ENCODE data around the gene B9D1. TPM values are rescaled to one million over a fixed set of nuclear protein-coding genes. Genes with fewer than 3 reads are reported as not detected.

B9D1 gene
- total and polyA plus RNA-seq, 8 donors: 6.6 to 39.6 (median 12.5) TPM

DNA sequence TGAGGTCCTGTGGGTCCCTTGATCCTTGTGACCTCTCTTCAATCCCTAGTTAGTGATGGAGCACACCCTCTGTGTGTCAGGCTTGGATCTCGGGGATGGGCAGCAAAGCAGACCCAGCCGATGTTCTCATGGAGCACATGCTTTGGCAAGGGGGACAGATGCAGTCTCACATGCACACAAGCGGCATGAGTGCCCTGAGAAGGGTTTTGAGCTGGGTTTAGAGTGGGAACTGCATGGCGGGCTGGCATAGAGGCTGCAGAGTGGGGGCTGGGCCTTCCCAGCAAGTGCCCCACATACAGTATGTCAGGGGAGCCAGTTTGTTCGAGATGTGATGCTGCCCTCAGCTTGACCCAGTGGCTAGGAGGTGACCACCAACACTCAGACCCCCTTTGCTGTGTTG is 41.6 kb downstream of the B9D1 start:
- no peak overlapping the region for H3K4me3 ChIP-seq
- H3K4me1 ChIP-seq: no peaks in the 10 kb centered on the region
- intact Hi-C loops (cut with DNase I): no loop called here
- peak in 1 of 6 donors; percentile 13 for DNase-seq
- WGBS, 2 donors: 92 to 97% methylated on average over 5 of the region's 5 CpGs
- TF ChIP-seq, protein P1, sequence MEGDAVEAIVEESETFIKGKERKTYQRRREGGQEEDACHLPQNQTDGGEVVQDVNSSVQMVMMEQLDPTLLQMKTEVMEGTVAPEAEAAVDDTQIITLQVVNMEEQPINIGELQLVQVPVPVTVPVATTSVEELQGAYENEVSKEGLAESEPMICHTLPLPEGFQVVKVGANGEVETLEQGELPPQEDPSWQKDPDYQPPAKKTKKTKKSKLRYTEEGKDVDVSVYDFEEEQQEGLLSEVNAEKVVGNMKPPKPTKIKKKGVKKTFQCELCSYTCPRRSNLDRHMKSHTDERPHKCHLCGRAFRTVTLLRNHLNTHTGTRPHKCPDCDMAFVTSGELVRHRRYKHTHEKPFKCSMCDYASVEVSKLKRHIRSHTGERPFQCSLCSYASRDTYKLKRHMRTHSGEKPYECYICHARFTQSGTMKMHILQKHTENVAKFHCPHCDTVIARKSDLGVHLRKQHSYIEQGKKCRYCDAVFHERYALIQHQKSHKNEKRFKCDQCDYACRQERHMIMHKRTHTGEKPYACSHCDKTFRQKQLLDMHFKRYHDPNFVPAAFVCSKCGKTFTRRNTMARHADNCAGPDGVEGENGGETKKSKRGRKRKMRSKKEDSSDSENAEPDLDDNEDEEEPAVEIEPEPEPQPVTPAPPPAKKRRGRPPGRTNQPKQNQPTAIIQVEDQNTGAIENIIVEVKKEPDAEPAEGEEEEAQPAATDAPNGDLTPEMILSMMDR (IDR thresholded peaks at IDR 0.05): no peak
- no peak for FAIRE-seq
- no peaks in the 10 kb centered on the region for H3K9me3 ChIP-seq
- H3K27me3 ChIP-seq: no peaks in the 10 kb centered on the region
- H3K36me3 ChIP-seq: peaks cover 0 to 4% (median 0%) of the 10 kb centered on the region in 3 donors
- H3K27ac ChIP-seq: no peak overlapping the region
- no peak for ATAC-seq

DNA sequence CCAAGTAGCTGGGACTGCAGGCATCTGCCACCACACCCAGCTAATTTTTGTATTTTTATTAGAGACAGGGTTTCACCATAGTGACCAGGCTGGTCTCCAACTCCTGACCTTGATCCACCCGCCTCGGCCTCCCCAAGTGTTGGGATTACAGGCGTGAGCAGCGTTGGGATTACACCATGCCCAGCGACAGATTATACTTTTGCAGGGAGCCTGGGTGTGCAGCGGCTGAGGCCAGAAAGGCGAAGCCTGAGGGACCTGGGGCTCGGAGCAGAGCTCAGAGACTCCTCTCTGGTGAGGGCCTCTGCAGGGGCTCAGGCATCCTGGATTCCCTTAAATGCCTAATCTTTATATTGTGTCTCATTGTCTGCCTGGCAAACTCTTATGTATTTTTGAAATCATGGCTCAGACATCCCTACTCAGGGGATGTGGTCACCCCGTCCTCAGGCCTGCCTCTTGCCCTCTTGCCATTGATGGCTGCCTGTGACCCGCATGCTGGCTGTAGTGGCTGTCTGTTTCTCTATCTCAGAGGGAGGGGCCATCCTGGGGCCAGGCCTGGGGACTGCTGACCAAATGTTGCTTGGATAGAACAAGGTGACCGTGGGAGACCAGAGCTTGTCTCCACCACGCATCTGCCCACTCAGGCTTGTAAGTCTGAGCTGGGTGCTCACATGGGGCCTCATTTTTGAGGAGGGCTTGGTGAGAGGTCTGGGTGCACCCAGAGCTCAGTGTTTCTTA is 42.6 kb downstream of the B9D1 start:
- Histone ChIP-seq H3K27me3 (no peaks in the 10 kb centered on the region), H3K4me1 (no peaks in the 10 kb centered on the region), H3K27ac (no peak overlapping the region), H3K9me3 (no peaks in the 10 kb centered on the region), H3K36me3 (peaks cover 0 to 4% (median 0%) of the 10 kb centered on the region in 3 donors), H3K4me3 (no peak overlapping the region)
- WGBS, 2 donors: 91 to 92% methylated on average over 12 of the region's 12 CpGs
- TF ChIP-seq, protein P1 (IDR thresholded peaks at IDR 0.05): no peak
- ATAC-seq (no peak), DNase-seq (peak in 1 of 6 donors; percentile 45), FAIRE-seq (no peak)
- intact Hi-C loops (cut with DNase I): no loop called here

DNA sequence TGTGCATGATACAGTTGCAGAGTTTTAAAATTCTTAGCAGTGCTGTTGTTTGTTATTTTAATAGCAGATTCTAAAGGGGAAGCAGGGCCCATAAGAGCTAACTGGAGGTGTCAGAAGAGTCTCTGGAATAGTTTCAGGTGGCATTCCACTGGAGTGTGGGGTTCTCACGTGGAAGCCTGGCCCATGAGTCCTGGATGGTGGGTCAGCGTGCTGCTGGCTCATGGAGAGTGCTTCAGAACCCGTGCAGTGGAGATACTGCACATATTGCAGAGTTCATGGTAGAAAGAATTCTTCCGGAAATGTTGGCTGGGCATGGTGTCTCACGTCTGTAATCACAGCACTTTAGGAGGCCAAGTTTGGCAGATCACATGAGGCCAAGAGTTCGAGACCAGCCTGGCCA is 43.9 kb downstream of the B9D1 start:
- FAIRE-seq: no peak
- intact Hi-C loops (cut with DNase I): no loop called here
- WGBS, 2 donors: 86 to 87% methylated on average over 6 of the region's 6 CpGs
- no peak for ATAC-seq
- TF ChIP-seq, protein P1 (IDR thresholded peaks at IDR 0.05): no peak
- peaks cover 0 to 5% (median 0%) of the 10 kb centered on the region in 3 donors for H3K36me3 ChIP-seq
- no peaks in the 10 kb centered on the region for H3K9me3 ChIP-seq
- no peaks in the 10 kb centered on the region for H3K4me1 ChIP-seq
- no peak overlapping the region for H3K27ac ChIP-seq
- no peak for DNase-seq
- no peaks in the 10 kb centered on the region for H3K27me3 ChIP-seq
- no peak overlapping the region for H3K4me3 ChIP-seq

DNA sequence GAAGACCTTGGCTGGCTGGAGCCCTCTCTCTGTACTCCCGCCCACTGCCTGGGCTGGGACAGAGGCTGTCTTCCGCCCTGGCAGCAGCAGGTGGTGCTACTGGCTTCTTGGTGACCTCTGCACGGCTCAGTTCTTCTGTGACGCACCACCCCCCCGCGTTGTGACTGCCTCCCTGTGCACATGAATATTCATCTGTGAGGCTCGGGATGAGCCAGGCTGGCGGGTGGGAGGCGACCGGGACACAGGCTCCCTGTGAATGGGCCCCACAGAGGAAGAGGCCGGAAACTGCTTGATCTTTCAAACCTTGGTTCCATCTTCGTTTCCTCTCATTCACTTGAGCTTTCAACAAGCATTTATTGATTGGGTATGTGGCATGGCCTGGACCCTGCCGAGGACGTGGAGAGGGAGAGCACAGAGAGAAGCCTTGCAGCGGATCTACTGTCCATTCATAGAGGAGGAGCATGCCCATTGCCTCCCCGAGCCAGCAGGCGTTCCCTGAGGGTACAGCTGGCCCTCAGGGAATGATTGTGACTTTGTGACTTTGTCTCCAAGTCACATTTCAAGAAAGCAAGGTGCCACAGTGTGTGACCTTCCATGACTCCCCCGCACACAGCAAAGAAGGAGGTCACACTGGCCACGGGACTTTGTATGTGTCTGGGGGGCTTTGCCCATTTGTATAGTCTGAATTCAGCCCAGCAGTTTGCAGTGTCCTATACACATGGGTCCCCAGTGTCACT is 45.0 kb downstream of the B9D1 start:
- intact Hi-C loops (cut with DNase I): no loop called here
- 65 to 69% methylated on average over 19 of the region's 19 CpGs for WGBS, 2 donors
- TF ChIP-seq, protein P1 (IDR thresholded peaks at IDR 0.05): no peak
- H3K27me3 ChIP-seq: no peaks in the 10 kb centered on the region
- H3K4me3 ChIP-seq: no peak overlapping the region
- no peaks in the 10 kb centered on the region for H3K4me1 ChIP-seq
- H3K9me3 ChIP-seq: no peaks in the 10 kb centered on the region
- H3K27ac ChIP-seq: no peak overlapping the region
- ATAC-seq (peak; percentile 60 to 86 (median 80)), FAIRE-seq (no peak), DNase-seq (peak in 2 of 6 donors; percentile 50 to 58)
- H3K36me3 ChIP-seq: peaks cover 0 to 16% (median 0%) of the 10 kb centered on the region in 3 donors
